Measurements from ENCODE around the gene CYS1. TPM values are rescaled to one million over a fixed set of nuclear protein-coding genes. Genes with fewer than 3 reads are reported as not detected.

Gene CYS1
- polyA plus RNA-seq, 2 of the 4 experiments (the other 2 are of a cell fraction) = 0.68 to 1.1 TPM

DNA sequence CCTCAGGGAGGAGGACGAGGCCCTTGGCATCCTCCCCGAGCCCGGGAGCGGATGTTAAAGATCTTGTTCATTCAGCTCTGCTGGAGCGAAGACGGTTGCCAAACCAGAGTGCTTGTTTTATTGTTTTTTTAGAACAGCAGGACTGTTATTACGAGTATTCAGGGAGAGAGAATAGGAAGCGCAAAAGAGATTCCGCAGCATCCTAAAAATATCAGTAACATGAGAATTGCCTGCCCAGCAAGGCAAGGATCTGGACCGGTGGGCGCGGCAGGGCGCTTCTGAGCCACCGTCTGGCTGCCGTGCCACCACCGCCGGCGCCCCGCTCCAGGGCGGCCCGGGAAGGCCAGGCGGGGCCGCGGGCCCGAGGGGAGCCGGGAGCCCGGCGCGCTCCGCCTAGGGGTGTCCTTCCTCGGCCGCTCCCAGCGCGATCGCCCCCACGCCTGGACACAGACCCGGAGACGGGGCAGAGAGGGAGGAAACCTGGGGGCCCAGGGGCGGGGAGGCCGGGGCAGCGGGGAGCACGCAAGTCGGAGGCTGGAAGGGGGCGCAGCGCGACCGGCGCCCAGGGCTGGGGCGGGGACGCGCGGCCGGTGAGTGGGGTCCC lies 843 bp downstream of the CYS1 start:
- ATAC-seq (peak; percentile 75 to 82), FAIRE-seq (no peak), DNase-seq (ENCODE audit: low read depth in 1 of 2, low spot score in 1 of 2) (peak; percentile 36 to 58)
- ChIA-PET POLR2A (interaction anchor here (0.8 to 1.3 kb wide), 2 partner anchors 12 to 40 kb away, joined by 3 to 5 read pairs; no protein-coding TSS in a partner anchor), CTCF (interaction anchor here (0.5 to 27.5 kb wide), 27 partner anchors 8 to 581 kb away, joined by 3 to 612 read pairs (median 4); no protein-coding TSS in a partner anchor)
- WGBS (ENCODE audit: missing lambda C conversion rate) = 15% methylated on average over 33 of the region's 53 CpGs
- peak overlapping the region; percentile 70 for H3K4me3 ChIP-seq
- TF ChIP-seq PHF8 (IDR thresholded peaks at IDR 0.05; ENCODE audit: borderline replicate concordance, low read depth) (peak; percentile 37; the same call in 1 of the 2 replicates), NPAS2 (CRISPR knock-in tag; IDR thresholded peaks at IDR 0.05; ENCODE audit: borderline replicate concordance) (no peak)
- 0 out of 3 replicates have a peak, but pooled peaks cover 3% of the 10 kb centered on the region for H3K4me1 ChIP-seq
- H3K27ac ChIP-seq = peak overlapping the region; percentile 77 to 92
- no peaks in the 10 kb centered on the region for H3K9me3 ChIP-seq
- peak overlapping the region; percentile 75 for H3K4me2 ChIP-seq

DNA sequence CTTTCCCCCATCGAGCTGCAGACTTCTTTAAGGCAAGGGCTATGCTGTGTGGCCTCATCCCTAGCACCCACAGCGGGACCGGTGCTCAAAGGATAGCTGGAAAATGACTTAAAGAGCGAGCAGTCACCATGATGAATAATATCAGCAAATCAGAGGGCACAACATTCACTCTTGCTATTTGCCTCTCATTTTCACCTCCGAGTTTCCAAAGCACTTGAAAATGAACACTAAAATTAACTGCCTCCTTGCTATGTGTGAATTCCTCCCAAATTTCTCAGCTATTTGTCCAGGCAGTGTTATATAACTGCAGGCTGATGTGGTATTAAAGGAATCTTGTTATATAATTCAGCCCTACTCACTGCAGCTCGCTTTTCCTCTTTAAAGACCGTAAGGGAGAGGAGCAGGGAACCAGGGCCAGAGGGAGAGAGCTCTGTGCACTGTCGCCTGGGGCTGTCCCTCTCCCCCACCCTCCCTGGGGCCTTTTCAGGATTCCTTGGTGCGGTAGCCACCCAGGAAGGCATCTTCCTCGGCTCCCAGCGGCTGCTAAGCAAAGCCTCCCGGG lies 1.4 kb downstream of the CYS1 start:
- peak overlapping the region in 1 of 2 experiments; percentile 92; a peak in 3 of 6 replicates for H3K27ac ChIP-seq
- TF ChIP-seq, protein P1, sequence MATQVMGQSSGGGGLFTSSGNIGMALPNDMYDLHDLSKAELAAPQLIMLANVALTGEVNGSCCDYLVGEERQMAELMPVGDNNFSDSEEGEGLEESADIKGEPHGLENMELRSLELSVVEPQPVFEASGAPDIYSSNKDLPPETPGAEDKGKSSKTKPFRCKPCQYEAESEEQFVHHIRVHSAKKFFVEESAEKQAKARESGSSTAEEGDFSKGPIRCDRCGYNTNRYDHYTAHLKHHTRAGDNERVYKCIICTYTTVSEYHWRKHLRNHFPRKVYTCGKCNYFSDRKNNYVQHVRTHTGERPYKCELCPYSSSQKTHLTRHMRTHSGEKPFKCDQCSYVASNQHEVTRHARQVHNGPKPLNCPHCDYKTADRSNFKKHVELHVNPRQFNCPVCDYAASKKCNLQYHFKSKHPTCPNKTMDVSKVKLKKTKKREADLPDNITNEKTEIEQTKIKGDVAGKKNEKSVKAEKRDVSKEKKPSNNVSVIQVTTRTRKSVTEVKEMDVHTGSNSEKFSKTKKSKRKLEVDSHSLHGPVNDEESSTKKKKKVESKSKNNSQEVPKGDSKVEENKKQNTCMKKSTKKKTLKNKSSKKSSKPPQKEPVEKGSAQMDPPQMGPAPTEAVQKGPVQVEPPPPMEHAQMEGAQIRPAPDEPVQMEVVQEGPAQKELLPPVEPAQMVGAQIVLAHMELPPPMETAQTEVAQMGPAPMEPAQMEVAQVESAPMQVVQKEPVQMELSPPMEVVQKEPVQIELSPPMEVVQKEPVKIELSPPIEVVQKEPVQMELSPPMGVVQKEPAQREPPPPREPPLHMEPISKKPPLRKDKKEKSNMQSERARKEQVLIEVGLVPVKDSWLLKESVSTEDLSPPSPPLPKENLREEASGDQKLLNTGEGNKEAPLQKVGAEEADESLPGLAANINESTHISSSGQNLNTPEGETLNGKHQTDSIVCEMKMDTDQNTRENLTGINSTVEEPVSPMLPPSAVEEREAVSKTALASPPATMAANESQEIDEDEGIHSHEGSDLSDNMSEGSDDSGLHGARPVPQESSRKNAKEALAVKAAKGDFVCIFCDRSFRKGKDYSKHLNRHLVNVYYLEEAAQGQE (IDR thresholded peaks at IDR 0.05) = no peak
- H3K4me3 ChIP-seq = peak overlapping the region; percentile 70
- no peaks in the 10 kb centered on the region for H3K9me3 ChIP-seq
- 0 out of 3 replicates have a peak, but pooled peaks cover 3% of the 10 kb centered on the region for H3K4me1 ChIP-seq
- ChIA-PET CTCF (interaction anchor here (0.7 to 27.5 kb wide), 14 partner anchors 10 to 582 kb away, joined by 3 to 612 read pairs (median 4); no protein-coding TSS in a partner anchor), POLR2A (interaction anchor here (0.8 kb wide), 1 partner anchor 13 kb away, joined by 3 read pairs; no protein-coding TSS in a partner anchor)
- 72% methylated on average over 12 of the region's 12 CpGs for WGBS (ENCODE audit: missing lambda C conversion rate)
- no peak for FAIRE-seq
- H3K4me2 ChIP-seq = peak overlapping the region; percentile 75
- DNase-seq (ENCODE audit: low read depth in 1 of 2, low spot score in 1 of 2) = no peak
- peak; percentile 1 to 33; a peak in 3 of 6 replicates for ATAC-seq

DNA sequence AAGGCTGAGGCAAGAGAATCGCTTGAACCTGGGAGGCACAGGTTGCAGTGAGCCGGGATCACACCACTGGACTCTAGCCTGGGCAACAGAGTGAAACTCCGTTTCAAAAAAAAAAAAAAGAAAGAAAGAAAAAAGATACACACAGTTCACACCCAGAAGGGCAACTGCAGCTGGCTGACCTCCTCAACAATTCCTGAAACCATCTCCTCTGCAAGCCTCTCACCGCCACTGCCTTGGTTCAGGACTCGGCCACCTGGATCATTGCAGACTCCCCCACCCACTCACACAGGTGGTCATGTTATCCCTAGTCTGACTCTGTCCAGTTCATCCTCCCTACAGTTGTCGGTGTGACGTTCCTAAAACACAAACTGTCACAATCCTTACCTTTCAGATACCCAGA lies 2.2 kb downstream of the CYS1 start:
- no peak for ATAC-seq
- POLR2A ChIA-PET = no interaction called here
- FAIRE-seq = no peak
- Histone ChIP-seq H3K4me2 (no peak overlapping the region), H3K9me3 (no peaks in the 10 kb centered on the region), H3K4me3 (no peak overlapping the region), H3K27ac (no peak overlapping the region), H3K4me1 (peaks cover 3% of the 10 kb centered on the region; the same call in 1 of the 3 replicates)
- TF ChIP-seq CHD4 (IDR thresholded peaks at IDR 0.05; ENCODE audit: borderline replicate concordance) (no peak), FOSB (CRISPR knock-in tag; IDR thresholded peaks at IDR 0.05) (no peak), ZC3H11A (IDR thresholded peaks at IDR 0.05) (no peak), NPAS2 (CRISPR knock-in tag; IDR thresholded peaks at IDR 0.05; ENCODE audit: borderline replicate concordance) (no peak), NFE2L2 (conservative IDR thresholded peaks at IDR 0.05; ENCODE audit: low read length) (no peak), CHD2 (IDR thresholded peaks at IDR 0.05; ENCODE audit: low read length, partially characterized antibody) (no peak), HOXB13 (CRISPR knock-in tag; IDR thresholded peaks at IDR 0.05; ENCODE audit: low read depth) (no peak), NR3C1 (IDR thresholded peaks at IDR 0.05) (no peak), MYC (IDR thresholded peaks at IDR 0.05; ENCODE audit: borderline replicate concordance, low read length) (no peak), CBX8 (IDR thresholded peaks at IDR 0.05) (no peak), RFX5 (IDR thresholded peaks at IDR 0.05) (no peak), EP300 (IDR thresholded peaks at IDR 0.05) (no peak), ESRRA (IDR thresholded peaks at IDR 0.05; ENCODE audit: borderline replicate concordance, low read length) (no peak), EHF (CRISPR knock-in tag; IDR thresholded peaks at IDR 0.05) (no peak)
- TF ChIP-seq, protein P2, sequence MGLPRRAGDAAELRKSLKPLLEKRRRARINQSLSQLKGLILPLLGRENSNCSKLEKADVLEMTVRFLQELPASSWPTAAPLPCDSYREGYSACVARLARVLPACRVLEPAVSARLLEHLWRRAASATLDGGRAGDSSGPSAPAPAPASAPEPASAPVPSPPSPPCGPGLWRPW (IDR thresholded peaks at IDR 0.05) = no peak
- TF ChIP-seq, protein P3, sequence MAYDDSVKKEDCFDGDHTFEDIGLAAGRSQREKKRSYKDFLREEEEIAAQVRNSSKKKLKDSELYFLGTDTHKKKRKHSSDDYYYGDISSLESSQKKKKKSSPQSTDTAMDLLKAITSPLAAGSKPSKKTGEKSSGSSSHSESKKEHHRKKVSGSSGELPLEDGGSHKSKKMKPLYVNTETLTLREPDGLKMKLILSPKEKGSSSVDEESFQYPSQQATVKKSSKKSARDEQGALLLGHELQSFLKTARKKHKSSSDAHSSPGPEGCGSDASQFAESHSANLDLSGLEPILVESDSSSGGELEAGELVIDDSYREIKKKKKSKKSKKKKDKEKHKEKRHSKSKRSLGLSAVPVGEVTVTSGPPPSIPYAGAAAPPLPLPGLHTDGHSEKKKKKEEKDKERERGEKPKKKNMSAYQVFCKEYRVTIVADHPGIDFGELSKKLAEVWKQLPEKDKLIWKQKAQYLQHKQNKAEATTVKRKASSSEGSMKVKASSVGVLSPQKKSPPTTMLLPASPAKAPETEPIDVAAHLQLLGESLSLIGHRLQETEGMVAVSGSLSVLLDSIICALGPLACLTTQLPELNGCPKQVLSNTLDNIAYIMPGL (CRISPR knock-in tag; IDR thresholded peaks at IDR 0.05; ENCODE audit: borderline replicate concordance) = no peak
- TF ChIP-seq, protein P4, sequence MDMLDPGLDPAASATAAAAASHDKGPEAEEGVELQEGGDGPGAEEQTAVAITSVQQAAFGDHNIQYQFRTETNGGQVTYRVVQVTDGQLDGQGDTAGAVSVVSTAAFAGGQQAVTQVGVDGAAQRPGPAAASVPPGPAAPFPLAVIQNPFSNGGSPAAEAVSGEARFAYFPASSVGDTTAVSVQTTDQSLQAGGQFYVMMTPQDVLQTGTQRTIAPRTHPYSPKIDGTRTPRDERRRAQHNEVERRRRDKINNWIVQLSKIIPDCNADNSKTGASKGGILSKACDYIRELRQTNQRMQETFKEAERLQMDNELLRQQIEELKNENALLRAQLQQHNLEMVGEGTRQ (IDR thresholded peaks at IDR 0.05) = no peak
- TF ChIP-seq, protein P5, sequence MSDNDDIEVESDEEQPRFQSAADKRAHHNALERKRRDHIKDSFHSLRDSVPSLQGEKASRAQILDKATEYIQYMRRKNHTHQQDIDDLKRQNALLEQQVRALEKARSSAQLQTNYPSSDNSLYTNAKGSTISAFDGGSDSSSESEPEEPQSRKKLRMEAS (IDR thresholded peaks at IDR 0.05) = no peak
- TF ChIP-seq, protein P6, sequence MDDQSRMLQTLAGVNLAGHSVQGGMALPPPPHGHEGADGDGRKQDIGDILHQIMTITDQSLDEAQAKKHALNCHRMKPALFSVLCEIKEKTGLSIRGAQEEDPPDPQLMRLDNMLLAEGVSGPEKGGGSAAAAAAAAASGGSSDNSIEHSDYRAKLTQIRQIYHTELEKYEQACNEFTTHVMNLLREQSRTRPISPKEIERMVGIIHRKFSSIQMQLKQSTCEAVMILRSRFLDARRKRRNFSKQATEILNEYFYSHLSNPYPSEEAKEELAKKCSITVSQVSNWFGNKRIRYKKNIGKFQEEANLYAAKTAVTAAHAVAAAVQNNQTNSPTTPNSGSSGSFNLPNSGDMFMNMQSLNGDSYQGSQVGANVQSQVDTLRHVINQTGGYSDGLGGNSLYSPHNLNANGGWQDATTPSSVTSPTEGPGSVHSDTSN (IDR thresholded peaks at IDR 0.05) = no peak
- DNase-seq (ENCODE audit: low read depth in 1 of 2, low spot score in 1 of 2) = no peak
- CTCF ChIA-PET = interaction anchor here (0.6 to 27.5 kb wide), 10 partner anchors 13 to 582 kb away, joined by 3 to 612 read pairs (median 5); no protein-coding TSS in a partner anchor
- WGBS (ENCODE audit: missing lambda C conversion rate) = 86% methylated on average over 7 of the region's 7 CpGs
